HG02970 (cell line): Measurements from ENCODE around the gene OPRL1.

ENCODE experiments used
- ATAC-seq: cut with Tn5 transposase; IDR thresholded peaks from one replicate; pipeline ENCODE4 v1.9.1; 2021; ENCODE audit warnings: mild to moderate bottlenecking, moderate library complexity, moderate number of reproducible peaks; ENCODE audit not compliant: unreplicated experiment, low FRiP score

Gene OPRL1

DNA sequence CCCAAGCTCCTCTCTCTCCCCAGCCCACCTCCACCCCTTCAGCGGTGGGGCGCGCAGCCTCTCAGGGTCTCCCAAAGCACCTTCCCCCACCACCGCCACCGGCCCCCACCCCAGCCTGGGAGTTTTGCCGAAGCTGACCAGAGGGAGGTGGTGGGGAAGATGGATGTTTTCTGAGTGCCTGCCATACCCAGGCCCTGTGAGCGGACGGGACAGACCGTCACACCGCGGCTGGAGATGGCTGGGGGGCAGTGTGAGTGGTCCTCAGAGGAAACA lies 38.2 kb upstream of the OPRL1 start:
- ATAC-seq, result no peak

DNA sequence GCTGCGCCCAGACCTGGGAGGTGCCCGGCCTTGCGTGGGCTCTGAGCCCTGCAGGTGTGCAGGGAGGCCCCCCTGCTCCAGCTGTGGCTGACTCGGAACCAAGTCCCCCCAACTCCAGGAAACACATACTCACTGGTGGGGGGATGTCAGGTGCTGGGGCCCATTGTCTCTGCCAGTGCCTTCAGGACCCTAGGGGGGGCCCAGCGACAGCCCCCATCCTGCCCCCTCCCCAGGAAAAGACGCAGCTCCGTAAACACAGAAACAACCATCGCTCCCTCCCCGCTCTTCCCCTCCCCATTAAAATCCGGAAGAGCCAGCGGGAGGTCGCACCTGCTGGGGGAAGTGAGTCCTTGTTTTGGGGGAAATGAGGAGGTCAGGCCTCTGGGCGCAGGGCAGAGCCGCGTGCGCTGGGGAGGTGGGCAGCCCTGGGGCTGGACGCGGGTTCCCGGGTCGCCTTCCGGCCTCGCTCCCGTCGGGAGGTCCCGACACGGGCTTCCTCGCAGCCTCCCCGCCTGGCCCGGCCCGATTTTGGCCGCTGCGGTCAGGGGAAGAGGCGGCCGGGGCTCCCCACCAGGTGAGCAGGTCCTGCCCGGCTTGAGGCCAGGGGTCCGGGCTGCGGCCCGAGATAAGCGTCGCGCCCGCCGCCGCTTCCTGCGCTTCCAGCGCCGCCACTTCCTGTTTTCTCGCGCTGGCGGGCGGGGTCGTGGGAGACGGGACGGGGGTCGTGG lies 37.7 kb upstream of the OPRL1 start:
- ATAC-seq, result no peak

DNA sequence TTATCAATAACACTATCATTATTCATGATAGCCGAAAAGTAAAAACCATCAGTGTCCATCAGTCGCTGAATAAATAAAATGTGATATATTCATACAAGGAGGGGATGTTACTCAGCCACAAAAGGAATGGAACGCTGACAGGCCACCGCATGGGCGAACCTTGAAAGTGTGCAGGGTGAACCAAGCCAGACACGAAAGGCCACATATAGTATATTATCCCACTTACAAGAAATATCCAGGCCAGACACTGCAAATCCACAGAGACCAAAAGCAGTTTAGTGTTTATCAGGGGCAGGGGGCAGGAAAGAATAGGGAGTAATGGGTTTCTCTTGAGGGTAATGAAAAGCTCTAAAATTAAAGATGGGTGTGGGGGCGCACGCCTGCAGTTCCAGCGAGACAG lies 36.1 kb upstream of the OPRL1 start:
- ATAC-seq, result no peak

DNA sequence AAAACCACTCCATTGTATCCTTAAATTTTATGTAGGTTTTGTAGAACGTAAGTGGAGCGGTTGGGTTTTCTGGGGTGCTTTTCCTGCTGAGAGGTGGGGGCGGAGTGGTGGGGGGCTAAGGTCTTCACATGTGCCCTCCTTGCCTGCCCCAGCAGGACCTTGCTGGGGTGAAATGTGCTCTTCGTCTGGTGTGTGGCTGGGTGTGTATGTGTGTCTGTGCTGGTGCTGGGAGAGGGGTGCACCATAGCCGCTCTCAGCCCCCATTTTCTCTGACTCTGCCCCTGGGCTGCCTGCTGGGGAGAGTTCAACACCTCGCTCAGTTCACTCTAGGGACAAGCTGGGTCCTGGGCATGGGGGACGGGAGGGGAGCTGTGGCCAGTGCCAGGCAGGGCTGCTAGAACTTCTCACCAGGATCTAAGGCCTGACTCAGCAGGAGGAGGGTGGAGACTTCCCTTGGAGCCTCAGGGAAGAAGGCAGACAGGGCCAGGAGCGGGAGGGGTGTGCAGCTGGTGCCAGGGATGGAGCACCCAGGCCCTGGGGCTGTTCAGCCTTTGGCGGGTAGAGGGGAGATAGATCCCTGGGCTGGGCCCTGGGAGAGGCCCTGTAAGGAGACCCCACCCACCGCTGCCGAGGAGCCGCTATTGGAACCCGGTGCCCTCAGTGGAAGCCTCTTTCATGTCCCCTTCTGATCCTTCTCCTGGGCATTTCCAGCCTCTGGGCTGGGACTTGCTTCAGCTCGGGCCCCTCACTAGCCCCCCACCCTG lies 35.2 kb upstream of the OPRL1 start:
- ATAC-seq, result no peak

DNA sequence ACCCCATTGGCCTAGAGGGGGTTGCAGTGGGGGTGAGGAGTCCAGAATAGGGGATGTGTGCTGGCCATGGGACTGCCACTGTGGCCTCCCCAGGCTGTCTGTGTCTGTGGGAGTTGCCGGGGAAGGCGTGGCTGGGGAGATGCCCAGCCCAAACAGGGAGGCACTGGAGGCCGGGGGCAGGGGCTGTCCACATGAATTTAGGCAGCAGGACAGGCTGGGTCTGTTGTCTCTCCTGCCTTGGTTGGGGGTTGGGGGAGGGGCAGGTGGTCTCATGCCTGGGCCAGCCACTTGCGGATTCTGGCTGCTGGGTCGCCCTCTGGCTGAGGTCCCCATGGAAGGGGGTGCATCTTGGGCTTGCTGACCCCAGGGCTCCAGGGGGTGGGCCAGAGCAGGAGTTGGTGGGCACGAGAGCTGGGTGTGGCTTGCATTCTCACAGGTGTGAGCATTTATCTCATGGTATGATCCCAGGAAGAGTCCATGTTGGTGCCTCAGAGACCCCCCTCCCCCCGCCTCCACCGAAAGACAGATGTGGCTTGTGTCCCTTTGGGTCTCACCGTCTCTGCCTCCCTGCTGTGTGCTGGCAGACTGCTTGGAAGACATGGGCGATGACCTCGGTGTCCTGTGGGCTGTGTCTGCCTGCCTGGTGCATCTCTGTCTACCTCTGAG lies 34.4 kb upstream of the OPRL1 start:
- ATAC-seq, result no peak

DNA sequence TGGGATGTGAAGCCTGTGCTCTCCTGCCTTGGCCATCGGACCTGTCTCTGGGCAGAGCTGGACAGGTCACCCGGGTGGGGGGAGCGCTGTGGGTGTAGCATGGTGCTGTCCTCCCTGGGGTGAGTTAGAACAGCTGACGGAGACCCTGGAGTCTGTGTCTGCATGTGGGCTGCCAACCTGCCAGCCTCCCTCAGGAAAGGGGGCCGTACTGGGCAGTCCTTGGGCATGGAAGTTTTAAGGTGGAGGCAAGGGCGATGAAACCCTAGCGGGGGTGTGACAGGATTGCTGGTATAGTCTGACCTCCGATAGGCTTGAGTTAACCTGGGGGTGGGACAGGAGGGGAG lies 32.9 kb upstream of the OPRL1 start:
- ATAC-seq, result no peak

DNA sequence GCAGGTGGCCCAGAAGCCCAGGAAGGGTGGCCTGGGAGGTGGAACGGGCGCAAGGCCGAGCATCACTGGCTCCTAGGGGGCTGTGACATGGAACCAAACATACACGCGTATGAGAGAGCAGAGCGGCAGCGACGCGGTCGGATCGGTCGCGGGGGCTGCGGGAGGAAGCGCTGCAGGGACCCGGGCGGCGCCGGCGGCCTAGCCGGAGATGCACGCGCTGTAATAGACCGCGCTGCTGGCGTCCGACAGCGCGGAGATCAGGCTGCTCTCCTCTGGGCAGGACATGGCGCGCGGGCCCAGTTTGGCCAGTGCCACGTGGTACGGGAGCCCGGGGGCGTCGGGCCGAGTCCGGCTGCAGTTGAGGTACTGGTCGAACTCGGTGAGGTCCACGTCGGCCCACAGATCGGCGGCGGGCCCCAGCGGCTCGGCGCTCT lies 31.9 kb upstream of the OPRL1 start:
- no peak for ATAC-seq

DNA sequence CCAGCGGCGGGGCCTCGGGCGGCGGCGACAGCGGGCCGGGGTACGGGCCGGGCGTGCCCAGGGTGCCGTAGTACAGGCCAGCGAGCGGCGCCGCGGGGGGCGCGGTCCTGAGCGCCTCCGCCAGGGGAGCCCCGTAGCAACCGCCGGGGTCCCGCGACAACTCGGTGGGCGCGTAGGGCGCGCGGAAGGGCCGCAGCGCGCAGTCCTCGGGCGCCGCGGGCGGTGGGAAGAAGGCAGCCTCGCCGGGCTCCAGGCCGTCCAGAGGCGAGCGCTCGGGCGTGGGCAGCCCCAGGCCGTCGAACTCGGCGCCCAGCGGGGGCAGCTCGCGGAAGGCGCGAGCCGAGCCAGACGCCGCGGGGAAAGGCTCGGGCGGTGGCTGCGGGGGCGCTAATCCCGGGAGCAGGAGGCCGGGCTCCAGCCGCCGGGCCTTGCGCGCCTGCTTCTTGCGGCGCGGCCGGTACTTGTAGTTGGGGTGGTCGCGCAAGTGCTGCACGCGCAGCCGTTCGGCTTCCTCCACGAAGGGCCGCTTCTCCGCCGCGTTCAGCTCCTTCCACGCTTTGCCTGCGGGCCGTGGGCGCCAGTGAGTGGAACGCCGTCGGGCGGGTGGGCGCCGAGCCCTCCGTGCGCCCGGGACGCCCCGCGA lies 31.4 kb upstream of the OPRL1 start:
- ATAC-seq, result no peak

DNA sequence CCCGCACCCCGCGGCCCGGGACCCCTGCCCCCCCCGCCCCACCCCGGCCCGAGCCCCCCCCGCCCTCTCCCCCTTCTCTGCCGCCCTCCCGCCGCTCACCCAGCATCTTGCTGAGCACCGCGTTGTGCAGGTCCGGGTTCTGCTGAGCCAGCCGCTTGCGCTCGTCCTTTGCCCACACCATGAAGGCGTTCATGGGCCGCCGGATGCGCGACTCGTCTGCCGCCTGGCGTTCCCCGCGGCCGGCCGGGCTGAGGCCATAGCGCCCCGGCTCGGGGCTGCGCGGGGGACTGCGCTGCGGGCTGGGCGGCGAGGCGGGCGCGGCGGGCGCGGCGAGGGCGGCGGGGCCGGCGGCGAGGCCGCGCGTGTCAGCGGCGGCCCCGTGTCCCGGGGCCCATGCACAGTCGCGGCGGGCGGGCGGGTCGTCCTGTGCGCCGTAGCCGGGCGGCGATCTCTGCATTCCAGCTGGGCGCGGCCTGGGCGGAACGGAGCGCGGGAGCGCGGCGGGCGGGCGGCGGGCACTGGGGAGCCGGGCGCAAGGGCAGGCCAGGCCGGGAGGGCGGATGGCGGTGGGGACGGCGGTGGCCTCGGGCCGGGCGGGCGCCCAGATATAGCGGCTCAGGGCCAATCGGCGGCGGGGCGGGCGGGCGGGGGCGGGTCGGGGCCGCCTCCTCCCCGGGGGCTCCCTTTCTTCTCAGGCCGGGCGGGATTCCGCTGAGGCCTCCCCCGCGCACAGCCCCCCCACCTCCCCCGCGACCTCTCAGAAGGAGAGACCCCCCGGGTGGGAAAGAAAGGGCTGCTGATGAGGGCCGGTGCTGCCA lies 30.6 kb upstream of the OPRL1 start, which contains the start of gene SOX18:
Gene SOX18 (minus strand): TSS at position 580 of the 818 bp plus-strand sequence. CDS start 123 bp downstream, at position 457.
- no peak for ATAC-seq

DNA sequence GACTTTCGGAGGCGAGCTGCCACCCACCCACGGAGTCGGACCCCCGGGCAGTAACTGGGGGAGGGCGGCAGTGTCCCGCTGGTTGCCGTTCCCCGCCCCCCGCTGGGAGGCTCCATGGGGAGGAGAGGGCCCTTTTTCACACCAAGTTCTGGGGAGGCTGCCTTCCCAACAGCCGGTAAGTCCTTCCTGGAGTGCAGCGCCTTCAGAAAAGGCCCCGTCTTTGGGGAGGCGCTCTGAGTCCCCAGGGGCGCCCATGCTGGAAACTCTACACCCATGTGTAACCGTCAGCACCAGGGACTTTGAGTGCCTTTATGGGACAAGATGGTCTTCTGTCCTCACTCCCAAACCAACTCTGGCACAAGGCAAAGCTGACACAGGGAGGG lies 30.0 kb upstream of the OPRL1 start:
- ATAC-seq, result no peak

DNA sequence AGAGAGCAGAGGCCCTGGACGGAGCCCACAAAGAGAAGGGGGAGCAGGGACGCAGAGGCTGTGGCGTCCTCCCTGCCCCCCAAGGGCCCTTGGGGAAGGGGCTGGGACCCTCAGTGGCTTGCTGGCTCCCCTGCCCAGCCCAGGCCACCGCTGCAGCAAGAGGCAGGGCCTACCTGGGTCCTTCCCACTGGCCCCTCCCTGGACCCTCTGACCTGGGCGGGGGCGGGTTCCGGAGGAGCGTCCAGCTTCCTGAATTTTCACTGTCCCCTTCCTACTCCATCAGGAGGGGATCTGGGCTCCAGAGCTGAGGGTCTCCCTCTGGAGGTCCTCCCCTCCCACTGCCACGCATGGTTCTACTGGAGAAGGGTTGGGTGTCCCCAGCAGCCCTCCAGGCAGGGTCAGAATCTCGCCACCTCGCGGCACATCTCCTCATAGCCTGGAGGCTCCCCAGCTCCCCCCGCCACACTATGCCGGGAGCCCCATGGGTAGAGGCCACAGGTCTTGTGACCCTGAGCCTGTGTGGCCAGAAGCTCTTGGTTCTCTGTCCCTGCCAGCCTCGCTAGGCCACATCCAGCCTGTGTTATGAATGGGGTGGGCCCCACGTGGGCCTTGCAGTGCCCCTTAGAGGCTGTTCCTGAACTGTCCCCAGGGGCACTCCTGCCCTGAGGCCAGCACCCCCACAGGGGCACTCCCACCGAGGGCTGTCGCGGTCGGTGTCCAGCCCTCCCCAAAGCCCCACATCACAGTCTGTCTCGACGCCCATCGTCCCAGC lies 29.4 kb upstream of the OPRL1 start:
- ATAC-seq, result no peak

DNA sequence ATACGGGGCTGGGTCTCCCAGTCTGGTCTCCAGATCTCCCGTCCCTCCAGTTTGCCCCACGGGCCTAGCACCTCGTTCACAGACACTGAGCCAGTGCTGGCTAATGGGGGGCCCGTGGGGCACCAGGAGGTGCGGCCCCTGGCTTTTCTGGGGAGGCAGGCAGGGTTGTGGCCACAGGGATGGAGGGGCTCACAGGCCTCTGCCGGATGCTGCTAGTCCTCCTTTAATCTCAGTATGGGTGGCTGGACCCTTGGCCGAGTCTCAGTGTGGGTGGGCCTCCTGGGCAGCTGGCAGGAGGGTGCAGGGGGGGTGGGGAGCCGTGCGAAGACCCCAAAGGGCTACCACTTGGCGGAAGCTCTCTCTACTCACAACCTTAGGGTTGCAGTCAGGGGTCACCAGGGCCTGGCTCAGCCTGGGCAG lies 28.8 kb upstream of the OPRL1 start:
- no peak for ATAC-seq

DNA sequence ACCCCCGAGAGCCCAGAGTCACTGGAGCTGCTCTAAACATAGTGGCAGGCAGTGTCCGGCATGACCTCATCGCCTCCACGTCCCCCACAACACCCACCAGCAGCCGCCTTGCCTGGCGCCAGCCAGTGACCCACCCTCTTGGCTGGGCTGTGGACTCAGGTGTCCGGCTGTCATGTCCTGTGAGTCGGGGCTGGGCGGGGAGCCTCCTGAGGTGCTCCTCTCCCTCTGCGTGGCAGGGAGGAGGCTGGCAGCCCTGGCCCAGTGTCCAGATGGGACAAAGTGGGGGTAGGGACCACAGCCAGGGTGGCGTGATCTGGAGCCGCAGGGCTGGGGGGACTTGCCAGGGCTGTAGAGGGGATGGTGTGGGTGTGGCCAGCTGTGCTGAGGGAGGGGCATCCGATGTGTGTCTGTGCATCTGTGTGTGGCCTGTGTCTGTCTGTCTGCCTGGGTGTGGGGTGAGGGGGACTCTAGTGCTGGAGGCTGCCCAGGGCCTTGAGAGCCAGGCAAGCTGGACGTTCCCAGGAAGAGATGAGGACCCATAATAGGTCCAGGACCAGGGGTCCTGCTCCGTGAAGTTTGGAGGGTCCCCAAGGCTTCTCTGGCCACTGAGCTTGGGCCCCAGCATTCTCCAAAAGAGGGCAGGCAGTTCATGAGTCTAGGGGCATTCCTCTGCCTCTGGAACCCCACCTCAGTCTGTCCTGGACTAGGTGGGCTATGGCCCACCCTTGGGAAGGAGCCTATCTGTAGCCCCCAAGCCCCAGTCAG lies 28.1 kb upstream of the OPRL1 start:
- no peak for ATAC-seq

DNA sequence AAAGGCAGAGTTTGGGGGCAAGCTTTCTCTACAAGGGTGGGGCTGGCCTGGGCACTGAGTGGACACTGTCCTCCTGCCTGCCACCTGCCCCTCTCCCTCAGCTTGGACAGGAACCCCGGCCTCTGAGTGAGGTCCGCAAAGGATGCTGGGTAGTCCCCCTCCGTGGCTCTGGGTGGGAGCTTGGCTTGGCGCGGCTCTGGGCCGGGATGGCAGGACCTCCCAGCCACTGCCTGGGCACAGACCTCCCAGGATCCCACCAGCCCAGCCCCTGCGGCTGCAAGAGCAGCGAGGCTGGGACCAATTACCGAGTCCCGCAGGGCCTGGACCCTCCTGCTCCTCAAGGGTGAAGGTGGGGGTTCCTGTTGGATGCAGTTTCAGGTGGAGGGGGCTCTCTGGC lies 27.6 kb upstream of the OPRL1 start:
- no peak for ATAC-seq

DNA sequence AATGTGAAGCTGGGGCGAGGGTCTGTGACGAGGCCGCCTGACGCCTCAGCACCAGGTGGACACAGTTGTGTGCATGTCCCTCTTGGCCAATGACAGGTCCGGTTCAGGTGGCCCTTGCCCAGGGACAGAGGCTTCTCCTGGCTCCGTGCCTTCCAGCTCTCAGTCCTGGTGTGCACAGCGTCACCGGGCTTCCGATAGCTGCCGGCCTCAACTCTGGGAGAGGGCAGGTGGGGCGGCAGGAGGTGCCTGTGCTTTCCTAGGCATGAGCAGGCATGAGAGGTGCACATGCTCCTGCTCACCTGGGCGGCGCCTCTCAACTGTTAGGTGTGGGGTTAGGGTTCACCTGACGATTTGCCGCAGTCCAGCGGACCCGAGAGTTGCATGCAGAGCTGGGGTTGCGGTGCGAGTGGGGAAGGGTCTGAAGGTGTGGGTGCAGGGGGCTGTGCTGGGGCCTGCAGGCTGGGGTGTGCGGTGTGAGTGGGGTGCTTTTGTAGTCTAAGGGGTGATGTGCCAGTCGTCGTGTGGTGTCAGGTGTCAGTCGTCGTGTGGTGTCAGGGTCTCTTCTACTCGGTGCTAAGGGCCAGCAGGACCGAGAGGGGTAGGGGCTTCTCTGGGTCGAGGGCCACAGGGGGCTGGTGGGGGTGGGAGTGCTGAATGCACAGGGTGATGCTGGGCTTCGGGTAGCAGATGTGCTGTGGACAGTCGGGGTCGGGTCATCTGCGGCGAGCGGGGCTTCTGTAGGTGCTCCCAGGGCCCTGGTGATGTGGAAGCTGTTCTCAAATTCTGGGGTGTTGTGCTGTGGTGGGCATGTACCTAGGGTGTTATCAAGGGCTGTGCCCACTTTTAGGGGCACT lies 26.7 kb upstream of the OPRL1 start:
- no peak for ATAC-seq

DNA sequence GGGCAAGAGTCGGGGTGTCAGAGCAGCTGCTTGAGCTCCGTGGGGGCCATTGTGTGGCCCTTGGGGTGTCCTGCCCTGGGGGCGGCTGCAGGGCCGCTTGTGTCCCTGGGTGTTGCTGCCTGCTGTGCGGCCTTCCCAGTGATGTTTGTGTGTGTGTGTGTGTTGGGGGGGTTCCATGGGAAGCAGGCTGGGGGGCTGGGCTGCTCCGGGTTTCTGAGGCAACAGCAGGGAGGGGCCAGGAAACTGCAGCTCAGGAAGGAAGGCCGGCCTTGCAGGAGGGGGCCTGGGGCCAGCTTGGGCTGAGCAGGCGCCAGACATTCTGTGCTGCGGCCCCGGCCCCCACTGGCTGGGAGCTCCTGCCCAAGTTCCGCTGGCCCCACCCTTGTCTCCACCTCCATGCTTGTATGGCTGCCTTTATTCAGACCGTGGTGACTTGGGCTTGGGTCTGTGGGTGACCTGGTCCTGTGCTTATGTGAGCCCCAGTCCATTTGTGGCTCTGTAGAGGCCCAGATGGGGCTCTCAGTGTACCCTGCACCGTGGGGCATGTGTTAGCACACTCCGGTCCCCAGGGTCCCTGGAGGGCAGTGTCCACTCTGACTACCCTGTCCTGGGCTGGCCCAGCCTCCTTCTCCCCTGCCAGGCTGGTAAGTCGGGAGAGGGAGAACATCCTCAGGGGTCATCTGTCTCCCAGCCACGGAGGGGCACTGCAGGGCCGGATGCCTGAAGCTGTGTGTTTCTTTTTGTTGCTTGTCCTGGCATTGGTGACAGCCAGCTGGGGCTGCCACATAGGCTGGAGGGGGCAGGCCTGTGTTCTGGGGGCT lies 25.8 kb upstream of the OPRL1 start:
- ATAC-seq, result no peak

DNA sequence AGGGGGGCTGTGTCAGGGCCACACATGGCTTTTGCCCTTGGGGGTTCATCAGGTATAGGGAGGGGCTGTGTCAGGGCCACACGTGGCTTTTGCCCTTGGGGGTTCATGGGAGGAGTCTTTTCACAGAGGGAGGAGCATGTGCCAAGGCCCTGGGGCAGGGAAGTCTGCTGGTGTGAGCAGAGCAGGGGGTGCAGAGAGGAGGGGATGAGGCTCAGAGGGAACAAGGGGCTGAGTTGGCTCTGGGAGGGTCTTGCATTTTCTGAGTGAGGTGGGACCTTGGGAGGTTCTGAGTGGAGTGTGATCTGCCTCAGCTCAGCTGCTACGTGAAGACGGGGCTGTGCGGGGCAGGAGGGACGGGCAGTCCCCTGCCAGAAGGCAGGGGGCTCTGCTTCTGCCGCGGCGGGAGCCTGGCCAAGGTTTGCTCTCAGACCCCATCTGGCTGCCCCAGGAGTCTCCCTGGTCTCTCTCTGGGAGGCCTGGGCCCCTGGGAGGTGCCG lies 24.4 kb upstream of the OPRL1 start:
- ATAC-seq, result no peak
